HG03521 (cell line): Measurements from ENCODE around the gene KIAA1549.

Experiments used
- ATAC-seq: cut with Tn5 transposase; IDR thresholded peaks from one replicate; pipeline ENCODE4 v1.9.1; 2021; ENCODE audit warnings: mild to moderate bottlenecking, moderate library complexity; ENCODE audit not compliant: unreplicated experiment

KIAA1549 gene

GRCh38 chr7:138886501-138886917 is 94.7 kb downstream of the KIAA1549 start:
- ATAC-seq, result peak; percentile 74

GRCh38 chr7:138885383-138886147 is 95.6 kb downstream of the KIAA1549 start:
- ATAC-seq, result no peak

- no peak for ATAC-seq
Measured at GRCh38 chr7:138882249-138882648, 98.9 kb downstream of the KIAA1549 start.

- no peak for ATAC-seq
Measured at GRCh38 chr7:138881579-138882188, 99.5 kb downstream of the KIAA1549 start.

GRCh38 chr7:138880881-138881578 is 100.2 kb downstream of the KIAA1549 start:
- no peak for ATAC-seq

- ATAC-seq, result no peak
Measured at GRCh38 chr7:138879356-138879755, 101.8 kb downstream of the KIAA1549 start.

- no peak for ATAC-seq
Measured at GRCh38 chr7:138878856-138879255, 102.3 kb downstream of the KIAA1549 start.

- no peak for ATAC-seq
Measured at GRCh38 chr7:138878051-138878450, 103.1 kb downstream of the KIAA1549 start.

GRCh38 chr7:138876326-138876725 is 104.9 kb downstream of the KIAA1549 start:
- ATAC-seq, result no peak

- ATAC-seq, result no peak
Measured at GRCh38 chr7:138875794-138876193, 105.4 kb downstream of the KIAA1549 start.

GRCh38 chr7:138873220-138873892 is 107.8 kb downstream of the KIAA1549 start:
- no peak for ATAC-seq

- no peak for ATAC-seq
Measured at GRCh38 chr7:138872576-138872975, 108.6 kb downstream of the KIAA1549 start.

GRCh38 chr7:138871814-138872090 is 109.4 kb downstream of the KIAA1549 start:
- ATAC-seq, result no peak

GRCh38 chr7:138871065-138871813 is 110.0 kb downstream of the KIAA1549 start:
- no peak for ATAC-seq

- ATAC-seq, result no peak
Measured at GRCh38 chr7:138869353-138869752, 111.8 kb downstream of the KIAA1549 start.

- ATAC-seq, result no peak
Measured at GRCh38 chr7:138868711-138869110, 112.5 kb downstream of the KIAA1549 start.

GRCh38 chr7:138867744-138868143 is 113.4 kb downstream of the KIAA1549 start:
- ATAC-seq, result no peak

- ATAC-seq, result no peak
Measured at GRCh38 chr7:138866353-138866752, 114.8 kb downstream of the KIAA1549 start.

GRCh38 chr7:138865843-138866242 is 115.3 kb downstream of the KIAA1549 start:
- no peak for ATAC-seq

GRCh38 chr7:138864667-138865066 is 116.5 kb downstream of the KIAA1549 start:
- no peak for ATAC-seq

GRCh38 chr7:138863931-138864330 is 117.3 kb downstream of the KIAA1549 start:
- no peak for ATAC-seq
